HS-27A (cell line): ENCODE measurements around the gene NCOA3.
"Not testable (repeated sequence)": the region's sequence is repeated elsewhere in the genome, so short reads cannot be mapped to it uniquely, and the experiment has no call there.

Source experiments
- DNase-seq: peaks from one replicate; pipeline ENCODE4 v3.0.0-alpha.2; 2012; ENCODE audit warnings: low read depth, missing footprints

Gene NCOA3

GRCh38 chr20:47501116-47501481 is 588 bp upstream of the NCOA3 start:
- DNase-seq, result no peak

DNA sequence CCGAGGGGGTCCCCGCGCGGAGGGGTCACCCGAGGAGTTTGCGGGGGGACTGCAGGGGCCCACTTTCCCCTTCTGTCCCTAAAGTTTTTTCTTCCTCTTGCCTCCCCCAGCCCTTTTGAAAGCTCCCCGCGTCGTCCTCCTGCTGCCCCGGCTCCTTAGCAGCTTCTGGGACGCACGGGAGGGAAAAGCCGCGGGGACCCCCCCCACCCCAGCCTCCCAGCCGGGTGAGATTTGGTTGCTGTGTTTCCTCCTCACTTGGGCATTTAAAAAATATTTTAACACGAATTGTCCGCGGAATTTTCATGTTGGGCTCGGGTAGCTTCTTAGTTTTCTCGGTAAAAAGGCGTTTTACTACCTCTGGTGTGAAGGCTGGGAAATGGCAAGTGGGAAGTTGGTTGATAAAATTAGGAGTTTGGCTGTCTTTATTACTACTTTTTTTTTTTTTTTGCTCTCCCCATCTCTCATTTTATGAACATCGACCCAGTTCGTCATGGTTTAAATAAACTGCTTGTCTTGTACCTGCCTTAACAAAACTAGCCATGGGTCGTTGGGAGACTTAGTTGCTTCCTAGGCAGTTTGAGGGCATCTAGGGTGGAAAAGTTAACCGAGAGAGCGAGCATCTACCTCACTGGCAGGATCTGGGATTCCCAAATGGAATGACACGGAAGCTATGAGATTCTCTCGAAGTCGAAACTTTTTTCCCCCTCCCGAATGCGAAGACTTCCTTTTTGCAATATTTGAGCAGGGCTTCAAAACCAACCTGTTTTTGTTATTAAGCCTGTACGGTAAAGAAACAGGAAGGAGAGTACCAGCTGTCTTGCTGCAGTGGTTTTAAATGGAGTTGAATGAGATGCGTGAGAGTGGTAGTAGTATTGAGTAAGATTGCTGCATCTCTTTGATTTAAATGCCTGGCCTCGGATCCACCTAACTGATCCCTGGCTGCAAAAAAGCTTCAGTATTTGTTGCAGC is 868 bp downstream of the NCOA3 start:
- peak; percentile 27 for DNase-seq

- no peak for DNase-seq
Measured at GRCh38 chr20:47503685-47504084, 2.0 kb downstream of the NCOA3 start.

DNA sequence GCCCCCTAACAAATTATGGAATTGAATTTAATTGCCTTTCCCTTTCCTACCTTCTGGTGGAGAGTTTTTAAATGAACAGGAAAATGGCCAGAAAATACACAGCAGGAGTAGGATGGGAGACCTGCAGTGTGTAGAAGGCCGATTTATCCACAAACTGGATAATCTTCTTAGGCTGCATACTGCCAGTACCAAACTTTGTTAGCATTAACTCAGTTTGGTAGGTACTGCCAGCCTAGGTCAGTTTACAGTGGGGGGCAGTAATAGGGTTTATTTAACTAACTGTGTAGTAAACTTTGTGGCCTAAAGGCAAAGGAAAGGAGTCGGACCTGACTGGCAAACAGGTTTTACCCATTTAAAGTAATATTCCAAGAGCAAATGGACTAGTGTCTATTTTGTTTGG is 4.6 kb downstream of the NCOA3 start:
- DNase-seq, result no peak

GRCh38 chr20:47506850-47507249 is 5.2 kb downstream of the NCOA3 start:
- DNase-seq, result no peak

GRCh38 chr20:47507275-47507981 is 5.7 kb downstream of the NCOA3 start:
- DNase-seq, result not testable (repeated sequence)

- no peak for DNase-seq
Measured at GRCh38 chr20:47508278-47508677, 6.6 kb downstream of the NCOA3 start.

DNA sequence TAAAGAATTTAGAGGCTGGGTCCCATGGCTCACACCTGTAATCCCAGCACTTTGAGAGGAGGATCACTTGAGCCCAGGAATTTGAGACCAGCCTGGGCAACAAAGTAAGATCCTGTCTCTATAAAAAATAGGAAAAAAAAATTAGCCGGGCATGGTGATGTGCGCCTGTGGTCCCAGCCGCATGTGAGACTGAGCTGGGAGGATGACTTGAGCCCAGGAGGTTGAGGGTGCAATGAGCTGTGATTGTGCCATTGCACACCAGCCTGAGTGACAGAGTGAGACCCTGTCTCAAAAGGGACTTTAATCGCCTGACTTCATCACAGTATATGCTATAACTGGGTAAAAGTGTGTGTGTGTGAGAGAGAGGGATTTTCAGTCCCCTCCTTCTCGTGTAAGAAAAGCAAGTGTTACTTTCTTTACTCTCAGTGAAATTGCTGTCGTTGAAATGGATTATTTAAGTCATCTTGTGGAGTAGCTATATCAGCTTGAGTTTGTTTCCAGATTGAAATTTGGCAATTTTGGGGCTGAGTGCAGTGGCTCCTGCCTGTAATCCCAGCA is 7.5 kb downstream of the NCOA3 start:
- DNase-seq, result no peak

DNA sequence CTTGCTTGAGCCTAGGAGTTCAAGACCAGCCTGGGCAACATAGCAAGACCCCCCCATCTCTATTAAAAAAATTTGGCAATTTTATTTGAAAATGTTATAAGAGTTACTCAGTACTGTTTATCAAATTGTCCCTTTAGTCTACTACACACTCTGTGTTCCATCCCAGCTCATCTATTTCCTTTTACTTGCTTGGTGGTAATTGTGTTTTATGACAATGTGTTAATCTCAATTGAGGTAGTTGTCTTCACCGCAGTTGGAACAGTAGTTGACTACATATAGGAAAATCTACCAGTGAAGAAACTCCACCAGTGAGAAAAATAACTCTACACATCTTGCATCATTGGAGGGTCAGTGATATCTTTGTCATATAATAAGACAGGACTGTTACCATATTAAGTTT is 8.0 kb downstream of the NCOA3 start:
- DNase-seq, result no peak

DNA sequence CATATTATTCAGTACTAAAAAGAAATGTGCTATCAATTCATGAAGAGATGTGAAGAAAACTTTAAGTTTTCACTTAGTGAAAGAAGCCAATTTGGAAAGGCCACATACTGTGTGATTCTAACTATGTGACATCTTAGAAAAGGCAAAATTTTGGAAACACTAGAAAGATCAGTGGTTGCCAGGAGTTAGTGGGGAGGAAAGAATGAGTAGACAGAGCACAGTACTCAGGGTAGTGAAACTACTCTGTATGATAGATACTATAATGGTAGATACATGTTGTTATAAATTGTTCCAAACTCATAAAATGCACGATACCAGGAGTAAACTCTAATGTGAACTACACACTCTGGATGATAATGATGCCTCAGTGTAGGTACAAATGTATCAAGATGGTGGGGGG is 14.2 kb downstream of the NCOA3 start:
- no peak for DNase-seq

DNA sequence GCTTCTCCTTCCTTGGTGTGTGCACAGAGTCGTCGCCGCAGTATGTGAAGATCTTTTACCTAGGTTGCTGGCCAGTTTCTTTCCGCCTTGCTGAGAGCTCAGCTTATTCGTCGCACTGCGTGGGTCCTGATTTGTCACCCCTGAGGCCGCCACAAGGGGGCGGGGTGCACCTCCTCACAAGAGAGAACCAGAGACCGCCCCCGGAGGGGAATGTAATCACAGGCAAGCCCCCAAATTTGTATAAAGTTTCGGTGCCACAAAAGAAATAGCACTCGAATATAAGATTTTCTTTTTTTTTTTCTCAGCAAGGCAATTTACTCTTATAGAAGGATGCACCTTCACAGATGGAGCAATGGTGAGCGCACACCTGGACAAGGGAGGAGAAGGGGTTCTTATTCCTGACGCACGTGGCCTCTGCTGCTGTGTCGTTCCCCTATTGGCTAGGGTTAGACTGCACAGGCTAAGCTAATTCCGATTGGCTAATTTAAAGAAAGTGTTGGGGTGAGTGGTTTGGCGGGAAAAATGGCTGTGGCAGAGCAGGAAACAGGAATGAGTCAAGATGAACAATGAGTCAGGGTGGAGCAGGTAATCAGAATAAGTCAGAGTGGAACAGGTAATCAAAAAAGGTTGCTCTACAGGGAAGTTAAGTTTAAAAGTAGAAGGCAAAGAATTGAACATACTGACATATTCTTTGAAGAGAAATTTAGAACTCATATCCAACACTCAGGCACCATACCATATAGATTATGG is 19.5 kb downstream of the NCOA3 start:
- no peak for DNase-seq

- DNase-seq, result no peak
Measured at GRCh38 chr20:47524015-47524784, 22.5 kb downstream of the NCOA3 start.

- DNase-seq, result no peak
Measured at GRCh38 chr20:47527004-47527800, 25.5 kb downstream of the NCOA3 start.

DNA sequence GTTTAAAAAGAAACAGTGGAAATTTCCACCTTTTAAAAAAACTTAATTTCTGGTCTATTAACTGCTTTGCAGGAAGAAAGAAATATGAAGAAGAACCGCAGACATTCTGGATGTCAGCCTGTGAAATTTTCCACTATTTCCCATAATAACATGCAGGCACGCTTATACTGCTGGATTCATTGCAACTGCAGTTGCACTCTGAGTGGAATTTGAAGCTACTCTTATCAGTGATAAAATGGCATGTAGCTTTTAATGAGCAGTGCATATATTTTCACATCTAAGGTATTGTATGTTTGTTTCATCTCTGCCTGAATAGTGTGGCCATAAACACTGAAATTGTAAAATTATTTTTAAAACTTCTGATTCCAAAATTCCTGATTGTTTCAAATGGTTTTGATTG is 28.2 kb downstream of the NCOA3 start:
- no peak for DNase-seq

DNA sequence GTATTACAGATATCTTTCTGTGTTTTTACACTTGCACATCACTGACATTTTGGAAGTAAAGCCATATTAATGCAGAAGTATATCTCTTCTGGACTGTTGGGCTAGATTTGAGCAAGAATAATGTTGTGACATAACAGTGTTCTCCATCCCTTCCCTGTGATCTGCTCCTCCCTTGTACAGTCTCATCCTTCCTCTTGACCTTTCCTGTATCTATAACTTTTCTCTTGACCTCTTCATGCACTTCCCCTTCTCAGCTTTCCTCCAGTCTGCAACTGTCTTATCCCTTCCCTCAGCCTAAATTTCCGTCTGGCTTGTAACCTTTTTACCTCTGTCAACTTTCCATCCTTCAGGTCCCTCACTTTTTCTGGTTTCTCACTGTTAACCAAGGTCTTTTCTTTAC is 29.8 kb downstream of the NCOA3 start:
- DNase-seq, result no peak

- DNase-seq, result no peak
Measured at GRCh38 chr20:47532002-47532401, 30.3 kb downstream of the NCOA3 start.

- DNase-seq, result no peak
Measured at GRCh38 chr20:47533518-47534062, 31.9 kb downstream of the NCOA3 start.

DNA sequence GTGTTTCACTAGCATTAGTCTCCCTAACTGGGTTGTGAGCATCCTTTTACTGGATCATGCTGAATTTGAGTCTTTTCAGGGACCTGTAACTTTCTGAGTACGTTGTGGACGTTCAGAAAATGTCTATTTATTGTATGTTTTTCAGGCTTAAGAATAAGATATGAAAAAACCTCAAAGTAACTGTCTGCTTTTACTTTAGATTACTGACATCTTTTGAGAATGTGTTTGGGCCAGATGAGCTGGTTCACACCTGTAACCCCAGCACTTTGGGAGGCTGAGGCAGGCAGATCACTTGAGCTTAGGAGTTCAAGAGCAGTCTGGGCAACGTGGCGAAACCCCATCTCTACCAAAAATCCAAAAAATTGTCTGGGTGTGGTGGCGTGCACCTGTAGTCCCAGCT is 32.7 kb downstream of the NCOA3 start:
- DNase-seq, result no peak

GRCh38 chr20:47535088-47535487 is 33.4 kb downstream of the NCOA3 start:
- no peak for DNase-seq

DNA sequence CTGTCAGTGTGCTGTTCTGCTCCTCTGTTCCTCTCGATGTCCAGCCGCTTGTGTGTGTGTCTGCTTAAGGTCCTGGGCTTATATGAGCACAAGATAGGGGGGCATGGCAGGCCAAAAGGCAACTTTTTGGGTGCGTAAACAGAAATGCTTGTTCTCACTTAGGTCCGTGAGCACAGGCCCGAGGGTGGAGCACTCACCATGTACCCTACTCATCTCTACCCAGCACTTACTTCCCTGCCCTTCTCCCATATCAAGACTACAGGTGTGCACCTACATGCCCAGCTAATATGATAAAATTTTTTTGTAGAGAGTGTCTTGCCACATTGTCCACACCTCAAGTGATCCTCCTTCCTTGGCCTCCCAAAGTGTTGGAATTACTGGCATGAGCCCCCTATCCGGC is 34.3 kb downstream of the NCOA3 start:
- DNase-seq, result no peak
